ENCODE data around the gene CCDC88A.
A peak's percentile ranks its signal among the peaks of the same experiment; 100 is the strongest.
"Not testable (repeated sequence)": the region's sequence is repeated elsewhere in the genome, so short reads cannot be mapped to it uniquely, and the experiment has no call there.

Gene CCDC88A

GRCh38 chr2:55420871-55421270 lies 1.2 kb upstream of the CCDC88A start:
- DNase-seq: peak; percentile 54

- DNase-seq: no peak
Measured at GRCh38 chr2:55420439-55420725, 726 bp upstream of the CCDC88A start.

GRCh38 chr2:55419233-55419678 lies 400 bp downstream of the CCDC88A start:
- peak; percentile 87 for DNase-seq

DNA sequence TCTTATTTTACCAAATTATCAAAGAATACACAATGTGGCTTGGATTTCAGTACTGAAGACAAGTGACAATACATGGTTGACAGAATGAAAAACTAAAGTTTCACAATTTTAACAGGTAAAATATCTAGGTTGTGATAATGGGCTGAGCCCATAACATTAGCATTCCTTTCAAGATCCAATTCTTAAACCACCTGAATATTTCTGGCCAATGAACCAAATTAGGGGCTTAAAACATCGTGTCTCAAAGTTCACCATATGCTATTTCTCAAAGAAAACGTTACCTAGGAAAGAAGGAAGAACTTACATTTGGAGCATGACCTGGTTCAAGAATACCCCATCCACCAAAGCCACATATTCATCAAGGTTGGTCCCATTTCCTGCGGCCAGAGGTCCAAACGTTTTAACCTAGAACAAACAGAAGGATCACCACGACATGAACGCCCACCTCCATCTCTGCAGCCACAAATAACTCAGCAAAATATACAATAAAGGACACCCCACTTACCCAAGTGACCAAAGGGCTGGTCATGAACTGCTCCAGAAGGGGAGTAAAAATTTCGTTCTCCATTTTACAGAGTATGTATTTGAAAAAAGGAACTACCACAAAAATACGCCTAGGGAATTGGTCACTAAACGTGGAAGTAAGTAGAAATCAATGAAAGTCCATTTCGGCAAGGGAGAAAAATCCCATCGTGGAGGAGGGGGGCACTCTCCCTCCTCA lies 984 bp downstream of the CCDC88A start:
- peak; percentile 45 for DNase-seq

GRCh38 chr2:55418072-55418471 lies 1.6 kb downstream of the CCDC88A start:
- DNase-seq: no peak

DNA sequence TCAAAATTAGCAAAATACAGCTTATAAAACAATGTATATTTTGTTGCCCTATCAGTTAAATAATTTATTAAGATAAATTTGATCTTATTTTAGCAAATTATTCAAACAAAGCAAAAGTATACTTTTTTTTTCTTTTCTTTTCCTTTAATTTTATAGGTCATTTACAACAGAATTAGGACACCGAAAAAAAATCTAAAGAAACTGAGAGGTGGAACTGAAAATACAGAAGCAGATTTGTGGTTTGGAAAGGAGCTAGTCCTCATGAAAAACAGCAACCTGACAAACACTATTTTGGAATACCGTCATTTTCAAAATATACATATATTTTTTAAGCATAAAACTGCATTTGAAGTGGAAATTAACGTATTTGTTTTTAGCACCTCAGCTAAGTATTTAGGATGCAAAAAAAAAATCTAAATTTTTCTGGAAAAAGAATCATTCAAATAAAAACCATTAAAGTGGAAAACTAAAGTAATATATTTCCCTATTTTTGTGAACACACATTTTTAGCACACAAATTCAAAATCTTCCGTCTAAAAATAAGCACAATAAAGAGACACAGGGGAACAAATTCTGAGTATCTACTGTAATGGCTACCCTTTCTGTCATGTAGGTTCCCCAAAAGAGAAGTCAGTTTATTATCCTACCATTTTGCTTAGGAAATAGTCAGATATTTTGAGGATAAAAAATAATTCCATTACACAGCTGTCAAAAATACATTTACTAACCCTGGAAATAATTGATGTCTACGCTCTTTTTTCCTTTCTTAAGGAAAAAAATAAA lies 2.7 kb downstream of the CCDC88A start:
- no peak for DNase-seq

- peak; percentile 43 for DNase-seq
Measured at GRCh38 chr2:55415300-55415699, 4.4 kb downstream of the CCDC88A start.

GRCh38 chr2:55408918-55409868 lies 10.5 kb downstream of the CCDC88A start:
- DNase-seq: no peak

- DNase-seq: no peak
Measured at GRCh38 chr2:55408098-55408882, 11.4 kb downstream of the CCDC88A start.

- no peak for DNase-seq
Measured at GRCh38 chr2:55405116-55405515, 14.5 kb downstream of the CCDC88A start.

DNA sequence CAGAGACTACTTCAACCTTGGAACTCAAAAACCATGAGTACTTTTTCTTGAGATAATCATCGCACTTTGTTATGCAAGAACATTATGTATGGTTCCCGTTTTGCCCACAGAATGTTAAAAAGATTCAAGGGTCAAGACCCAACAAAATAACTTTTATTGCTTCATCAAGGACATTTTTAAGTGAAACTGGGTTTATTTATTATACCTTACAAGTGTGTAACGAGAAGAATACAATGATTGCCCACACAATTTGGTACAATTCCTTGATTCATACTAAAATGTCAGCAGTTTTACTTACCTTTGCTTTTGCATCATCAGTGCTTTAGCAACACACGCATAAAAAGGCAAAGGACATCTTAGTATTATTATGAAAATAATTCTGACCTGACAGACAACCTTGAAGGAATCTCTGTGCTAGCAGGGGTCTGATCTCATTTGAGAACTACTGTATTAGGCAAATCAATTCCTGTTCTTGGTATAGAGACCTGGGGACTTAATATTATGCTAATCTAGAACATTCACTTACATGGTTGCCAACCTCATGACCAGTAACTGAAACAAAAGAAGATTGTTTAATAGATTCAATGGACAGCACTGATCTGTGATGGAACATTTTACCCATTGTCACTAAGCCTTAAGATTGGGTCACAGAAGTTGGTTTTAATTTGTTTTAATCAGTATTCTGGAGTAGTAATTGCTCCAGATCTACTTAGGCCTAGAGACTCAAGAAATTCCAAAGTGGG lies 16.2 kb downstream of the CCDC88A start:
- DNase-seq: no peak

GRCh38 chr2:55401124-55401523 lies 18.5 kb downstream of the CCDC88A start:
- DNase-seq: no peak

GRCh38 chr2:55400332-55400731 lies 19.3 kb downstream of the CCDC88A start:
- DNase-seq: no peak

DNA sequence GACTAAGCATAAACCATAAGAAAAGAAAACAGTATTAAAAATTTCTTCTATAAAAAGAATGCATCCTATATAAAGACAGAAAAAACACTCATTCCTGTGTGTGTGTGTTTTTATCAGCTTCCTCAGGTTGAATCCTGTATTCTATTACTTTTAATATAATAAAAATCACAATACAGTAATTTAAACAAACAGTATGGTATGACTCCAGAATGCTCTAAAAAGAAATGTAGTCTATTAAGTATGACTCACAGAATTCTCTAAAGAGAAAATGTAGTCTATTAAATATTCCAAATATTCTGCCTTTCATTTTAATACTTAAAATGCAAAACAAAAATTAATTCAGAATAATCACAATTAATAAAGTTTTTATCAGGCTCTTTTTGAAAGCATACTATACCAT lies 19.8 kb downstream of the CCDC88A start:
- DNase-seq: no peak

GRCh38 chr2:55395724-55396605 lies 23.7 kb downstream of the CCDC88A start:
- no peak for DNase-seq

DNA sequence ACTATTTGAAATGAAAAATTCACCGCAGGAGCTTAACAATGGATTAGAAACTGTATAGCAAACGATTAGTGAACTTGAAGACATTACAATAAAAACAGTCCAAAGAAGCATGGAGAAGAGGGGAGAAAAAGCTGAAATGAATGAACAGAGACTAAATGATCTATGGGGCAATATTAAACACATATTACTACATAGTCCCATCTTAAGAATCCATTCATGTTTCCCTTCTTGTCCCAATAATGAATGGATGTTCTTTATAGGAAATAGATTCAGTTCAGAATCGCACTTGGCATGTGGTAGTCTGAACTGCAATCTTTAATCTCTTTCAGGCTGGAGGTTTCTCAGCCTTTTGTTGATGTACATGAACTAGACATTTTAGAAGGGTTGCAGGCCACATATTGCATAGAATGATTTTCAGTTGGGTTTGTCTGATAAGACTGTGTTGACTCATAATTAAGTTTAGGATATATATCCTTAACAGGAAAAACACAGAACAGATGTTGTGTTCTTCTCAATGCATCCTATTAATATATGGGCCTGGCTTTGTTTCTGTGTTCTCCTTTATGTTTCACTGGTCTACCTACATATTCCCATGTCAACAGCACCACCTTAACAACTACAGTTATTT lies 27.9 kb downstream of the CCDC88A start:
- DNase-seq: no peak

GRCh38 chr2:55391155-55391554 lies 28.5 kb downstream of the CCDC88A start:
- DNase-seq: no peak

GRCh38 chr2:55385516-55385915 lies 34.1 kb downstream of the CCDC88A start:
- DNase-seq: not testable (repeated sequence)

- no peak for DNase-seq
Measured at GRCh38 chr2:55384786-55385185, 34.9 kb downstream of the CCDC88A start.

GRCh38 chr2:55371376-55371775 lies 48.3 kb downstream of the CCDC88A start:
- no peak for DNase-seq

All from NCI-H82 (cell line).